Natural killer cell (primary cell): ENCODE data around the gene HYAL1. TPM values are rescaled to one million over a fixed set of nuclear protein-coding genes. Genes with fewer than 3 reads are reported as not detected.
A peak's percentile ranks its signal among the peaks of the same experiment; 100 is the strongest.
"Not testable (repeated sequence)": the region's sequence is repeated elsewhere in the genome, so short reads cannot be mapped to it uniquely, and the experiment has no call there.

Experiments
- ATAC-seq, 3 donors: fragments of 150-1000 bp in 2 of 3; fragments of 200-7000 bp in 1 of 3; cut with Tn5 transposase; 1 replicate in 1 of 3; 2 replicates in 2 of 3; pipeline ENCODE4 v1.10.0; 2021; ENCODE audit warnings: mild to moderate bottlenecking in 2 of 3, moderate library complexity in 2 of 3
- DNase-seq, 2 donors: peaks; one replicate each; pipeline versions ENCODE4 v3.0.0 to v3.0.0-alpha.2; 2013 to 2021; ENCODE audit warnings: mixed read lengths in 1 of 2
- H3K27ac ChIP-seq: one replicate; pipeline ENCODE4 v1.5.1; 2013; ENCODE audit warnings: mild to moderate bottlenecking, low read length
- H3K27me3 ChIP-seq: one replicate; pipeline ENCODE4 v1.6.1; 2013; ENCODE audit warnings: low read length; ENCODE audit not compliant: control insufficient read depth, insufficient read depth
- H3K36me3 ChIP-seq: one replicate; pipeline ENCODE4 v1.6.1; 2013; ENCODE audit warnings: low read length; ENCODE audit not compliant: control insufficient read depth, insufficient read depth
- H3K4me1 ChIP-seq: one replicate; pipeline ENCODE4 v1.6.1; 2013; ENCODE audit warnings: low read length; ENCODE audit not compliant: control insufficient read depth, insufficient read depth
- H3K4me3 ChIP-seq: one replicate; pipeline ENCODE4 v1.5.1; 2013; ENCODE audit warnings: low read length
- H3K9me3 ChIP-seq: one replicate; pipeline ENCODE4 v1.6.1; 2013; ENCODE audit warnings: low read length; ENCODE audit not compliant: control insufficient read depth, insufficient read depth
- H3K27ac Mint-ChIP-seq, 2 donors: one replicate each; pipeline ENCODE4 v1.8.0; 2022; ENCODE audit warnings: mild to moderate bottlenecking in 2 of 2, mixed read lengths in 2 of 2, moderate library complexity in 1 of 2
- H3K27me3 Mint-ChIP-seq, 2 donors: one replicate each; pipeline ENCODE4 v1.8.0; 2022; ENCODE audit warnings: low read depth in 2 of 2, mixed read lengths in 2 of 2
- H3K36me3 Mint-ChIP-seq: one replicate; pipeline ENCODE4 v1.8.0; 2022; ENCODE audit warnings: mixed read lengths
- H3K4me1 Mint-ChIP-seq, 2 donors: one replicate each; pipeline ENCODE4 v1.8.0; 2022; ENCODE audit warnings: mixed read lengths in 2 of 2
- H3K4me3 Mint-ChIP-seq: one replicate; pipeline ENCODE4 v1.8.0; 2022; ENCODE audit warnings: mild to moderate bottlenecking, moderate library complexity, mixed read lengths
- H3K9me3 Mint-ChIP-seq, 2 donors: one replicate each; pipeline ENCODE4 v1.8.0; 2022; ENCODE audit warnings: mixed read lengths in 2 of 2
- CTCF ChIP-seq: fragments of 200-600 bp; IDR thresholded peaks from one replicate; pipeline ENCODE4 v1.8.0; 2022; ENCODE audit warnings: antibody characterized with exemption
- WGBS: methylation state at CpG from one replicate; pipeline ENCODE4 v1.1.7; 2013; ENCODE audit warnings: missing lambda C conversion rate; ENCODE audit not compliant: insufficient coverage; 5-methylcytosine and 5-hydroxymethylcytosine counted together
- intact Hi-C: fragments of 100-400 bp; cut with micrococcal nuclease; formaldehyde crosslinking; loops from one replicate; pipeline ENCODE4 v1.14.2; 2022
- total RNA-seq, 4 donors: library from RNA; stranded (reverse); fragments of 120-200 nt in 1 of 4; gene quantifications; one replicate each; pipeline versions ENCODE4 v1.2.3 to v1.2.4, GENCODE V29; 2013 to 2022

Gene HYAL1
- total RNA-seq, 3 donors from 2014 or later (not counting 1 experiment from before 2014, with no cell fraction given), result 0.82 to 1.2 TPM; not detected in 1

DNA sequence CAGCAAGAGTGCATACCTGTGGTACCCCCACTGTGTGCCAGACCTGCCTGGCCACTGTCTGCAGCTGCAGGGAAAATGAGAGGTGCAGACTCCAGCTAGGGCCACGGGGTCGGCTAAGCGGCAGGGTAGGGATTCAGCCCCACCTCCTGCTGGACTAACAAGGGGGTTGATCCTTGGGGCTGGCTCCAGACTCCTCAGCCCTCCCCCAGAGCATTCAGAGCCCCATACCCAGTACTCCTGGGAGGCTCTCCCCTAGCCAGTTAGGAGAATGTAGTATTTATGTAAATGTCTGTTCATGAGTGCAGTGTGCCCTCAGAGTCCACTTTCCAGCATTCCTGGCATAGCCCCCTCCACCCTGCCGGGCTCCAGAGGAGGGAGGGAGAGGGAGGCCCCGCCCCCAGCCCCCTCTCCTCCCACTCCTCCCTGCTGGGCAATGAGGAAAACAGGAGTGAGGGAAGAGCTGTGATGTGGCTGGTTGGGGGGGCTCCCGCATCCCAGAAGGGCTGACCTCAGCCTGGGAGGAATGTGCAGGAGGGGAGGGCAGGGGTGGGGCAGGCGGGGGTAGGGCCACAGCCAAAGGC lies 38.9 kb downstream of the HYAL1 start:
- Histone ChIP-seq H3K9me3 (no peaks in the 10 kb centered on the region), H3K27ac (no peak overlapping the region), H3K4me3 (no peak overlapping the region), H3K27me3 (peaks cover 3% of the 10 kb centered on the region), H3K36me3 (peaks cover 3% of the 10 kb centered on the region), H3K4me1 (peaks cover 16% of the 10 kb centered on the region)
- DNase-seq (no peak), ATAC-seq (no peak)
- peaks cover 5 to 6% of the 10 kb centered on the region in 2 donors for H3K4me1 Mint-ChIP-seq
- H3K36me3 Mint-ChIP-seq, result no peaks in the 10 kb centered on the region
- no peak overlapping the region for H3K4me3 Mint-ChIP-seq
- 94% methylated on average over 3 of the region's 7 CpGs for WGBS
- H3K27ac Mint-ChIP-seq, result no peak overlapping the region
- no peaks in the 10 kb centered on the region for H3K9me3 Mint-ChIP-seq
- intact Hi-C loops, result no loop called here
- peaks cover 0 to 6% of the 10 kb centered on the region in 2 donors for H3K27me3 Mint-ChIP-seq
- no peak for TF ChIP-seq CTCF

- intact Hi-C loops, result no loop called here
- Histone ChIP-seq H3K4me3 (no peak overlapping the region), H3K9me3 (no peaks in the 10 kb centered on the region), H3K27ac (no peak overlapping the region), H3K27me3 (peaks cover 3% of the 10 kb centered on the region), H3K36me3 (peaks cover 6% of the 10 kb centered on the region), H3K4me1 (peaks cover 19% of the 10 kb centered on the region)
- H3K4me3 Mint-ChIP-seq, result no peak overlapping the region
- no peak for ATAC-seq
- H3K36me3 Mint-ChIP-seq, result no peaks in the 10 kb centered on the region
- no peaks in the 10 kb centered on the region for H3K9me3 Mint-ChIP-seq
- 82% methylated on average over 6 of the region's 6 CpGs for WGBS
- H3K27me3 Mint-ChIP-seq, result peaks cover 0 to 6% of the 10 kb centered on the region in 2 donors
- no peak overlapping the region for H3K27ac Mint-ChIP-seq
- TF ChIP-seq CTCF, result no peak
- DNase-seq, result no peak
- H3K4me1 Mint-ChIP-seq, result peaks cover 5 to 6% of the 10 kb centered on the region in 2 donors
These were observed 39.6 kb downstream of the HYAL1 start for GRCh38 chr3:50263478-50264382.

- Mint-ChIP-seq H3K9me3 (no peaks in the 10 kb centered on the region), H3K4me3 (no peak overlapping the region), H3K27ac (no peak overlapping the region), H3K4me1 (peaks cover 5 to 11% of the 10 kb centered on the region in 2 donors), H3K27me3 (peaks cover 0 to 3% of the 10 kb centered on the region in 2 donors), H3K36me3 (no peaks in the 10 kb centered on the region)
- no peak overlapping the region for H3K27ac ChIP-seq
- DNase-seq (no peak), ATAC-seq (no peak)
- H3K36me3 ChIP-seq, result peaks cover 13% of the 10 kb centered on the region
- TF ChIP-seq CTCF, result no peak
- intact Hi-C loops, result no loop called here
- peaks cover under 1% of the 10 kb centered on the region for H3K27me3 ChIP-seq
- no peak overlapping the region for H3K4me3 ChIP-seq
- WGBS, result 95% methylated on average over 7 of the region's 7 CpGs
- peaks cover 19% of the 10 kb centered on the region for H3K4me1 ChIP-seq
- H3K9me3 ChIP-seq, result no peaks in the 10 kb centered on the region
These were observed 40.6 kb downstream of the HYAL1 start for GRCh38 chr3:50262778-50263177.

GRCh38 chr3:50262200-50262599 lies 41.2 kb downstream of the HYAL1 start:
- ATAC-seq, H3K36me3 Mint-ChIP-seq, H3K4me3 Mint-ChIP-seq, H3K9me3 ChIP-seq, H3K27me3 Mint-ChIP-seq, H3K27me3 ChIP-seq, H3K4me3 ChIP-seq, intact Hi-C loops, H3K27ac ChIP-seq, H3K9me3 Mint-ChIP-seq, DNase-seq: not testable (repeated sequence)
- WGBS, result 91% methylated on average over 4 of the region's 4 CpGs
- H3K4me1 ChIP-seq, result peaks cover 19% of the 10 kb centered on the region
- Mint-ChIP-seq H3K27ac (peak overlapping the region in 1 of 2 donors; percentile 84), H3K4me1 (peaks cover 5 to 11% of the 10 kb centered on the region in 2 donors)
- H3K36me3 ChIP-seq, result peaks cover 19% of the 10 kb centered on the region
